Endometrium (tissue), 2 donors: ENCODE data around the gene FOXF2.

Experiments
- FAIRE-seq: peaks from 2 replicates; lab custom pipeline; 2012; peaks lifted over from hg19 to GRCh38; lab: Jason Lieb, UNC
- donor health status: control.
- donor health status: control.

The FOXF2 gene

DNA sequence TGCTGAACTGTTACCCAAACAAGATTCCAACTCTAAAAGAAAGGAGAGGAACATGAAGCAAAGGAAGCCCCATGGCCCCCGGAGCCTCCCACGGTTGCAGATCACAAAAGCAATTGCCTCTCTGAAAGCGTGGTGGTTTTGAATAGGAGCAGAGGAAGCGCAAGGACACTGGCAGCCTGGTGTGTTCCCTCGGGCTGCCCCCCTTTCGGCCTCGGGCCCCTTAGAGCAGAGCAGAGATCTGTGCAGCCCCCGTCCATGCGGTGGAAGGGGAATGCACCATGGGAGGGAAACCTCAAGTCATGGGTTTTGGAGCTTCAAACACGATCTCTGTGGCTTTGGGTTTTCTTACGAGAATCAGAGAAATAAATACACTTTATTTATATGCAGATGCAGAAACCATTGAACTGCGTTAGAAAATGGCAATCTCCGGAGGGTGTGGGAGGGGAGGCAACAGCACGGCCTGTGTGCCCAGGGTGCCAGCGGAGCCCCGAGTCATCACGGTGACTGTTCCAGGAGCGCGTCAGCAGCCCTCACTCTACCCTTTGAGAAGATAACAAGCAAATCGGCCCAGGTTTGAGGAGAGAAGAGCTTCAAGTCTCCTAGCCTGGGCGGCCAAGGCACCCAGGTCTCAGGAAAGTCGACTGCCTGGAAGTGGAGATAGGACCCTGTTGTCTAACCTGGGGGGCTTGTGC, 20.5 kb downstream of the FOXF2 start:
- no peak for FAIRE-seq

- no peak for FAIRE-seq
Measured at GRCh38 chr6:1412901-1413300, 23.5 kb downstream of the FOXF2 start.

DNA sequence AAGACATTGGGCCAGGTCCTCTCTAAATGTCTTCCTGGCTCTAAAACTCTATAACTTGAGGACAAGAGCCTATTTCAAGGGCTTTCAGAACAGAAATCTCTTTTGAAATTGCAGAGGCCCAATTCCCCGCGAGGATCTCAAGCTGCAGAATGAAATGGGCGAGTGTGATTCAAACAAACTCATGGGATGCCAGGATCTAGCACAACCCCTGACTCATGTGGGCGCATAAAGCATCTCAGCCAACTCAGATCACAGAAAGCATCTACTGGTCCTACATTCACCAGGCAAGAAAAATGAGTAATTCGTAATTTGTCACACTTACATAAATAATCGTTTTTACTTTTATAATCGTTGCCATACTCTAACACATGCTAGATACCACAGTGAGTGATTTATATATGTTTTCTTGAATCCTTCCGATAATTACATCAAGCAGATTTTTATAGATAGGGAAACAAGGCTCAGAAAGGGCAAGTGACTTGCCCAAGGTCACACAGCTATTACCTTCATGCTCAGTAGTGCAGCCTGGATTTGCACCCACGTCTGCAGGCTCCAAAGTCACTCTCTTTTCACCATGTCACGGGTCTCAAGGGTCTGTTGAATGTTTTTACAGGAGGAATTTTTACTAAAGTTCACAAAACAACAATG, 26.2 kb downstream of the FOXF2 start:
- no peak for FAIRE-seq

- FAIRE-seq, result no peak
Measured at GRCh38 chr6:1416191-1416760, 26.9 kb downstream of the FOXF2 start.

- no peak for FAIRE-seq
Measured at GRCh38 chr6:1416820-1417219, 27.4 kb downstream of the FOXF2 start.

DNA sequence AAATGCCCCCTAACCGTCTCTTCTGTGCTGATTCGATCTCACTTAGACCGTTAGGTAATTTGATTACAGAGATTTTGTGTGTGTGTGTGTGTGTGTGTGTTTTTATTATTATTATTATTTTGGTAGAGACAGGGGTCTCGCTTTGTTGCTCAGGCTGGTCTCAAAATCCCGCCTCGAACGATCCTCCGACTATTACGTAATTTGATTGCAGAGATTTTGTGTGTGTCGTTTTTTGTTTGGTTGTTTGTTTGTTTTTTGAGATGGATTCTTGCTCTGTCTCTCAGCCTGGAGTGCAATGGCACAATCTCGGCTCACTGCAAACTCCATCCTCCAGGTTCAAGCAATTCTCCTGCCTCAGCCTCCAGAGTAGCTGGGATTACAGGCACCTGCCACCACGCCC, 28.3 kb downstream of the FOXF2 start:
- FAIRE-seq, result no peak

GRCh38 chr6:1418471-1419191, 29.3 kb downstream of the FOXF2 start:
- FAIRE-seq, result no peak

DNA sequence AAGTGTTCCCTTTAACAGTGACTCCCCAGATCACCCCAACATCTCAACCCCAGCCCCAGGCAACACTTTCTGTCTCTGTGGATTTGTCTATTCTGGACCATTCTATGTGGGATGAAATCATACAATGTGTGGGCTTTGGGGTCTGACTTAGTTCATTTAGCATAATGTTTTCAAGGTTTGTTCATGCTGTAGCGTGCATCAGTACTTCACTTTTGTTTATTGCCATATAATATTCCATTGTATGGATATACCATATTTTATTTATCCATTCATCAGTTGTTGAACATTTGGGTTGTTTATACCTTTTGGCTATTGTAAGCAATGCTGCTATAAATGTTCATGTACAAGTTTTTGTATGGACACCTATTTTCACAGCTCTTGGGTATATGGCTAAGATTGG, 31.0 kb downstream of the FOXF2 start:
- no peak for FAIRE-seq

- no peak for FAIRE-seq
Measured at GRCh38 chr6:1422290-1422689, 32.9 kb downstream of the FOXF2 start.

- FAIRE-seq, result no peak
Measured at GRCh38 chr6:1423578-1423977, 34.2 kb downstream of the FOXF2 start.

GRCh38 chr6:1424306-1424927, 35.0 kb downstream of the FOXF2 start:
- no peak for FAIRE-seq

DNA sequence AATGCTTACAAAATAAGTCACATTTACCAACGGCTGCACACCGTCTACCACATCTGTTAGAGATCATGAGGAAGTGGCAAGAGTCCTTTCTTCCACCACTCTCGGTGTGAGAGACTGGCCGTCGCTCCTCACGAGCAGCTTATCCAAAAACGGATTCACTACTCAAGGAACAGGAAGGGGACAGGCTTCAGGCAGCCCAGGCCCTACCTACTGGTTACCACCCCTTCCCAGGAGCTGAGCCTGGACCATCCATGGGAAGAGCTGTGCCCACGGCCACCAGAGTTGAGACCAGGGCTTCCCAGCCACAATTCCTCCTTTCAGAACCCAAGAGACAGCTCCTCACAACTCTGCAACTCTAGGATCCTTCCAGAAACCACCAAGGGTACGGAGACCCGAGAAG, 37.0 kb downstream of the FOXF2 start:
- no peak for FAIRE-seq

GRCh38 chr6:1435806-1436205, 46.4 kb downstream of the FOXF2 start:
- FAIRE-seq, result no peak

DNA sequence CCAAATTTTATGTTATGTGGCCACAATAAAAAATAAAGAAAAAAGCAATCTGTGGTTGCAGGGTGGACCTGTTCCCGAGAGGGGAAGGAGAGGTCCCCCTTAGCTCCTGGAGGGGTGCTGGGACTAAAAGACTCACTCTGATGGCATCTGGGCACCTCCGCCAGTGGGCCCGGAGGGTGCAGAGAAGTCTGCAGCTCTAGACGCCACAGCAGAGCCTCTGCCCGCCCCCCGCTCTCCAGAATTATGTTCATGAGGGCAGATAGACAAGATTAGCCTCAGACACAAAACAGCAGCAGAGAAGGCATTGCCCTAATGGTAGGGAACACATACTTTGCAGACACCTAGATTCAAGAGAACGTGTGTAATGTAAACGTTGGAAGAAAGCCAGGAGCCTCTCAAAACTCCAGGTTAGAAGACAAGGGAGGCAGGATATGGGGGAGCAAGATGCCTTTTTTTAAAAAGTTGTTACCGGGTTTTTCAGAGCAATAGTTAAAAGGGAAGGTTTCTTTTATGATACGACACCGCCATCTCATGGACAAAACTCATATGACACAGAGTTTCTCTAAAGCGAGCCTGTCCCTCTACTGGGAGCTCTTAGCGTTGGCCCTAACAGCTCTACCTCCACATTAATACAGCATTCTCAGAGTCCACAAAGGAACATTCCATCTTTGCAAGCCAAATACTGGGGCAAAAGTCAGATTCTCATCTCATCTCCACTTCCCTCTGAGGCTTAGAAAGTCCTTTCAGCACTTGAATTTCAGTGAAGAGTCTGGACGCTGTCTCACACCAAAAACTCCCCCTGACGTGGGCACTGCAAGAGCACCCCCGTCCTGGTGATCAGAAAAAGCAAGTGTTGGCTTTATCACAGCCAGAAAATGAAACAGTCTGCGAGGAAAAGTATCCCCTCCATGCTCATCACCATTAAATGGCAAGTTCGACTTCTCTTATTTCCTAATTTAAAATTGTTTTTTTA, 47.2 kb downstream of the FOXF2 start:
- FAIRE-seq, result peak; percentile 79

DNA sequence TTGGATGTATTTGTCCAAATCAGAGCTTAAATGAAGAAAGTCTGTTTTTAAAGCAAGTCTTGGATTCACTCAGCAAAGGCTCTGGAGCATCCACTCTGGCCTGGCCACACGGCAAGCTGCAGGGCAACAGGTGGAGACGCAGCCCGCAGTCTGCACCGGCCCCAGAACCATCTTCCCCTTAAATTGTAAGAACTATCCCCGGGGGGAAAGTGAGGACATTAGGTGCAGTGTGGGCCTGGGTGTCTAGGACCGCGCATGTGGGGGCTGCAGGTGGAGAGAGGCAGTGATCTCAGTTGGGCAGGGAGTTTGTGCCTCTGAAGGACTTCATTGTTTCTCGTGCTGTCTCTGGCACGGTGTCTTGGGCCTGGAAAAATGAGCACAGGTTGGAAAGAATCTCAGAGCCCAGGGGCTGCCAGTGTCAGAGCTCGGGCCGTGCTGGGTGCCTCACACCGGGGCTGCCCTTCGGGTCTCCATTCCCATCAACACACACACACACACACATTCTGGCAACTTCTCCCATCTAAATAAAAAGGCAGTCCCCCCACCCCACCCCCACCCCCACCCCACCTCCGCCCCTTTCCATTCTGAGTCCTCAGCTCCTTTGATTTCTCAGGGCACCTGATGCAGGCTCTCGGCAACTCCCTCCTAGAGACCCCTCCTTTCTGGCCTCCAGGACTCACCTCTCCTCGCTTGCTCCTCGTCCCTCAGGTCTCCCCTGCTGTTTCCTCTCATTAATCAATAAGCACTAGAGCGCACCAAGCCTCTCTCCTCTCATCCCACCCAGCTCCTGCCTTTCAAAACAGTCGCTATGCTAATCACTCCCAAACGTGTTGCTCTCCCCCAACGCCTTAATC, 48.4 kb downstream of the FOXF2 start:
- FAIRE-seq, result no peak

- no peak for FAIRE-seq
Measured at GRCh38 chr6:1438471-1438881, 49.1 kb downstream of the FOXF2 start.

DNA sequence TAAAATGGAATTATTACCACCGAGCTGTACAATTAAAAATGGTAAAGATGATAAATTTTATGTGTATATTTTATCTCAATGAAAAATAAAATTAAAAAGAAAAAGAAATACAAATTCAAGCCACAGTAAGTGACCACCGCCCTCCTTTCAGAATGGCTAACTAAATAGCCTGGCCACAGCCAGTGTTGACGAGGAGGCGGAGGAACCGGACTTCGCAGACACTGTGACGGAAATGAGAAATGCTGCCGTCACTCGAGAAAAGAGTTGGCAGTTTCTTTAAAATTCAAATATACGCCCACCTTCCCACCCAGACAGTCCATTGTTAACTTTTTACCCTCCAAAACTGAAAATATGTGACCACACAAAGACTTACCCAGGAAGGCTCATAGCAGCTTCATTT, 50.0 kb downstream of the FOXF2 start:
- FAIRE-seq, result no peak

- no peak for FAIRE-seq
Measured at GRCh38 chr6:1442929-1443328, 53.6 kb downstream of the FOXF2 start.
